SH-SY5Y (cell line): ENCODE measurements around the gene SV2B.

ENCODE experiments used
- GATA2 ChIP-seq: IDR thresholded peaks from 2 replicates; pipeline ENCODE4 v1.6.1; 2011; ENCODE audit warnings: mild to moderate bottlenecking, low read depth, low read length
- GATA3 ChIP-seq: IDR thresholded peaks from 2 replicates; pipeline ENCODE4 v1.6.1; 2011; ENCODE audit warnings: low read depth, mild to moderate bottlenecking, low read length, moderate library complexity

SV2B gene

GRCh38 chr15:91298101-91298500 lies 198.0 kb downstream of the SV2B start:
- TF ChIP-seq GATA3: no peak
- no peak for TF ChIP-seq GATA2

GRCh38 chr15:91302588-91303439 lies 202.8 kb downstream of the SV2B start:
- no peak for TF ChIP-seq GATA3
- TF ChIP-seq GATA2: no peak

GRCh38 chr15:91304210-91304609 lies 204.2 kb downstream of the SV2B start:
- TF ChIP-seq GATA2 (no peak), GATA3 (no peak)

- TF ChIP-seq GATA2 (no peak), GATA3 (no peak)
Measured at GRCh38 chr15:91304786-91305185, 204.7 kb downstream of the SV2B start.

GRCh38 chr15:91306144-91306543 lies 206.1 kb downstream of the SV2B start:
- TF ChIP-seq GATA2 (no peak), GATA3 (no peak)

- TF ChIP-seq GATA2 (no peak), GATA3 (no peak)
Measured at GRCh38 chr15:91307601-91308000, 207.5 kb downstream of the SV2B start.

GRCh38 chr15:91308199-91308598 lies 208.1 kb downstream of the SV2B start:
- TF ChIP-seq GATA3 (no peak), GATA2 (no peak)

GRCh38 chr15:91308855-91309254 lies 208.8 kb downstream of the SV2B start:
- TF ChIP-seq GATA2: no peak
- no peak for TF ChIP-seq GATA3

GRCh38 chr15:91311986-91312385 lies 211.9 kb downstream of the SV2B start:
- TF ChIP-seq GATA3 (no peak), GATA2 (no peak)

- TF ChIP-seq GATA3 (no peak), GATA2 (no peak)
Measured at GRCh38 chr15:91316126-91316525, 216.1 kb downstream of the SV2B start.

GRCh38 chr15:91318516-91318915 lies 218.5 kb downstream of the SV2B start:
- TF ChIP-seq GATA2 (no peak), GATA3 (no peak)

- TF ChIP-seq GATA3 (no peak), GATA2 (no peak)
Measured at GRCh38 chr15:91318931-91319330, 218.9 kb downstream of the SV2B start.

- TF ChIP-seq GATA3 (no peak), GATA2 (no peak)
Measured at GRCh38 chr15:91319371-91320059, 219.5 kb downstream of the SV2B start.

- TF ChIP-seq GATA3 (no peak), GATA2 (no peak)
Measured at GRCh38 chr15:91320101-91320500, 220.0 kb downstream of the SV2B start.

GRCh38 chr15:91329914-91330313 lies 229.9 kb downstream of the SV2B start:
- TF ChIP-seq GATA2: no peak
- no peak for TF ChIP-seq GATA3

- TF ChIP-seq GATA3 (no peak), GATA2 (no peak)
Measured at GRCh38 chr15:91331581-91331980, 231.5 kb downstream of the SV2B start.
